ENCODE measurements around the gene APOC3. TPM values are rescaled to one million over a fixed set of nuclear protein-coding genes. Genes with fewer than 3 reads are reported as not detected.

Gene APOC3
- total RNA-seq, 1 donor = not detected

Other genes with a start within 250 kb of the APOC3 start
- 5.5 TPM for gene BUD13, start 56.9 kb upstream of the APOC3 start, total RNA-seq
- gene ZPR1, start 41.9 kb upstream of the APOC3 start, total RNA-seq = 49.2 TPM
- not detected for gene APOA5, start 38.0 kb upstream of the APOC3 start, total RNA-seq
- gene APOA4, start 6.6 kb upstream of the APOC3 start, total RNA-seq = not detected
- 0.31 TPM for gene APOA1, start 7.7 kb downstream of the APOC3 start, total RNA-seq